ENCODE measurements around the gene MYH6. TPM values are rescaled to one million over a fixed set of nuclear protein-coding genes. Genes with fewer than 3 reads are reported as not detected.

MYH6 gene
- total RNA-seq, 1 experiment from 2014 or later: 0.07 TPM

GRCh38 chr14:23378612-23379220, 29.4 kb downstream of the MYH6 start:
- WGBS (ENCODE audit: extremely low coverage, insufficient read length, low lambda C conversion rate): no CpG with 5 or more reads among the region's 11 CpGs
- Histone ChIP-seq H3K9me3 (ENCODE audit: control insufficient read depth, low read depth, low read length) (no peaks in the 10 kb centered on the region), H2AK5ac (ENCODE audit: insufficient read length, low read length) (no peak overlapping the region), H3K27ac (ENCODE audit: insufficient read length, low read depth, low read length) (no peak overlapping the region), H3T11ph (ENCODE audit: low read length) (no peak overlapping the region), H3K4me2 (ENCODE audit: insufficient read depth, insufficient read length, low read length) (no peak overlapping the region), H4K91ac (ENCODE audit: insufficient read length, low read depth, low read length) (no peak overlapping the region), H3K18ac (ENCODE audit: insufficient read length, low read depth, low read length) (no peak overlapping the region), H3K4me1 (ENCODE audit: insufficient read depth, low read length) (no peaks in the 10 kb centered on the region), H4K20me1 (ENCODE audit: control insufficient read depth, insufficient read depth, insufficient read length) (no peaks in the 10 kb centered on the region), H2BK20ac (ENCODE audit: low read depth, low read length, poor library complexity, severe bottlenecking) (no peak overlapping the region), H3K9ac (ENCODE audit: extremely low read depth, insufficient read length, low read length) (no peak overlapping the region), H2BK5ac (ENCODE audit: insufficient read length, low read length) (no peak overlapping the region), H3K79me1 (ENCODE audit: insufficient read depth, low read depth, low read length, poor library complexity, severe bottlenecking) (no peaks in the 10 kb centered on the region), H3K56ac (ENCODE audit: insufficient read length, low read depth, low read length) (no peak overlapping the region), H2BK12ac (ENCODE audit: insufficient read length, low read depth, low read length) (no peak overlapping the region), H4K5ac (ENCODE audit: insufficient read length, low read depth, low read length) (no peak overlapping the region), H2BK15ac (ENCODE audit: low read depth, low read length) (no peak overlapping the region), H3K27me3 (ENCODE audit: insufficient read depth, low read length) (no peaks in the 10 kb centered on the region; the same call in 1 of the 2 replicates), H2AFZ (ENCODE audit: low read length) (no peak overlapping the region), H3K23me2 (ENCODE audit: insufficient read length, low read depth, low read length, poor library complexity, severe bottlenecking) (no peaks in the 10 kb centered on the region), H3K79me2 (ENCODE audit: insufficient read depth, low read length) (no peaks in the 10 kb centered on the region), H2BK120ac (ENCODE audit: low read depth, low read length, poor library complexity, severe bottlenecking) (no peak overlapping the region), H4K8ac (replicated peaks; ENCODE audit: insufficient read length, low read depth, low read length) (no peak overlapping the region), H3K4ac (ENCODE audit: low read depth, low read length) (no peak overlapping the region), H3K23ac (ENCODE audit: insufficient read length, low read depth, low read length) (no peak overlapping the region), H3K14ac (ENCODE audit: insufficient read depth, low read length) (no peak overlapping the region)
- Mint-ChIP-seq H3K4me1 (peaks cover 9 to 22% of the 10 kb centered on the region in 2 experiments), H3K27ac (no peak overlapping the region), H3K4me3 (no peak overlapping the region), H3K36me3 (ENCODE audit: insufficient read depth in 1 of 3, low read depth in 3 of 3) (no peaks in the 10 kb centered on the region), H3K27me3 (ENCODE audit: low read depth) (peaks cover 71% of the 10 kb centered on the region), H3K9me3 (no peaks in the 10 kb centered on the region)
- no peak for TF ChIP-seq CTCF (conservative IDR thresholded peaks at IDR 0.05)
- no peak for DNase-seq
